Hepatocyte (in vitro differentiated cells): Measurements from ENCODE around the gene PRDM16.

ENCODE experiments used
- EZH2 ChIP-seq: fragments of 200-600 bp; sonication (generic); IDR thresholded peaks from 2 replicates; pipeline ENCODE4 v1.6.1; 2016; ENCODE audit warnings: antibody characterized with exemption, mild to moderate bottlenecking, borderline replicate concordance
- TF ChIP-seq, protein P1 (sequence below): fragments of 200-600 bp; sonication (generic); IDR thresholded peaks from 2 replicates; pipeline ENCODE4 v1.5.1; 2016; ENCODE audit warnings: antibody characterized with exemption, mild to moderate bottlenecking; ENCODE audit not compliant: poor library complexity

GRCh38 chr1:3020263-3020909 lies 48.6 kb upstream of the PRDM16 start:
- TF ChIP-seq, protein P1, sequence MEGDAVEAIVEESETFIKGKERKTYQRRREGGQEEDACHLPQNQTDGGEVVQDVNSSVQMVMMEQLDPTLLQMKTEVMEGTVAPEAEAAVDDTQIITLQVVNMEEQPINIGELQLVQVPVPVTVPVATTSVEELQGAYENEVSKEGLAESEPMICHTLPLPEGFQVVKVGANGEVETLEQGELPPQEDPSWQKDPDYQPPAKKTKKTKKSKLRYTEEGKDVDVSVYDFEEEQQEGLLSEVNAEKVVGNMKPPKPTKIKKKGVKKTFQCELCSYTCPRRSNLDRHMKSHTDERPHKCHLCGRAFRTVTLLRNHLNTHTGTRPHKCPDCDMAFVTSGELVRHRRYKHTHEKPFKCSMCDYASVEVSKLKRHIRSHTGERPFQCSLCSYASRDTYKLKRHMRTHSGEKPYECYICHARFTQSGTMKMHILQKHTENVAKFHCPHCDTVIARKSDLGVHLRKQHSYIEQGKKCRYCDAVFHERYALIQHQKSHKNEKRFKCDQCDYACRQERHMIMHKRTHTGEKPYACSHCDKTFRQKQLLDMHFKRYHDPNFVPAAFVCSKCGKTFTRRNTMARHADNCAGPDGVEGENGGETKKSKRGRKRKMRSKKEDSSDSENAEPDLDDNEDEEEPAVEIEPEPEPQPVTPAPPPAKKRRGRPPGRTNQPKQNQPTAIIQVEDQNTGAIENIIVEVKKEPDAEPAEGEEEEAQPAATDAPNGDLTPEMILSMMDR, result no peak
- TF ChIP-seq EZH2, result no peak
